ENCODE measurements around the gene PTP4A1. TPM values are rescaled to one million over a fixed set of nuclear protein-coding genes. Genes with fewer than 3 reads are reported as not detected.

The PTP4A1 gene
- total and polyA plus RNA-seq, 7 donors = 21.4 to 173 (median 44.5) TPM

DNA sequence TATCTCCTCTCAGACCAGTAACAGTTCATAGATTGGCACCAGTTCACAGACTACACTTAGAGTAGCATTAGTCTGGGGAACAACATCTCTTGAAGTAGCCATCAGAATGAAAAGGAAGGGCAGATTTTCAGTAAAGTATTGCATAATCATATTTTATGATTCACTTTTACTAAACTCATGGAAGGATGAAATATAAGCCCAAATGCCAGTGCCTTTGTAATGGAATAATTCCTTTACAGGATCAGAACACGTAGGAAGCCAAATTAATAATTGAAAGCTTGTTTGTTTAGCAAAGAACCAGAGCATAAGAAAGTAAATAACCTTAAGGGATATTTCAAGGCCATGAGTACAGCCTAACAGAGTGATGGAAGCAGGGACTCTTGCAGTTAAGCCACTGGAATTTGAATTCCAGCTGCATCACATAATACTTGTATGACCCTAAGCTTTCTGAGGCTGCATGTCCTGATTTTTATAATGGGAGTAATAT, 11.4 kb upstream of the PTP4A1 start:
- Histone ChIP-seq H3K36me3 (no peaks in the 10 kb centered on the region), H3K9me3 (no peaks in the 10 kb centered on the region), H3K4me1 (peaks cover 0 to 9% (median 0%) of the 10 kb centered on the region in 4 donors), H3K27me3 (no peaks in the 10 kb centered on the region), H3K4me3 (no peak overlapping the region), H3K27ac (no peak overlapping the region)
- no peak for DNase-seq
- WGBS, 2 donors = 16 to 63% methylated on average over 1 of the region's 1 CpG
- TF ChIP-seq POLR2AphosphoS5 (IDR thresholded peaks at IDR 0.05) (no peak), POLR2A (IDR thresholded peaks at IDR 0.05) (no peak), EP300 (IDR thresholded peaks at IDR 0.05) (no peak)
- TF ChIP-seq, protein P1, sequence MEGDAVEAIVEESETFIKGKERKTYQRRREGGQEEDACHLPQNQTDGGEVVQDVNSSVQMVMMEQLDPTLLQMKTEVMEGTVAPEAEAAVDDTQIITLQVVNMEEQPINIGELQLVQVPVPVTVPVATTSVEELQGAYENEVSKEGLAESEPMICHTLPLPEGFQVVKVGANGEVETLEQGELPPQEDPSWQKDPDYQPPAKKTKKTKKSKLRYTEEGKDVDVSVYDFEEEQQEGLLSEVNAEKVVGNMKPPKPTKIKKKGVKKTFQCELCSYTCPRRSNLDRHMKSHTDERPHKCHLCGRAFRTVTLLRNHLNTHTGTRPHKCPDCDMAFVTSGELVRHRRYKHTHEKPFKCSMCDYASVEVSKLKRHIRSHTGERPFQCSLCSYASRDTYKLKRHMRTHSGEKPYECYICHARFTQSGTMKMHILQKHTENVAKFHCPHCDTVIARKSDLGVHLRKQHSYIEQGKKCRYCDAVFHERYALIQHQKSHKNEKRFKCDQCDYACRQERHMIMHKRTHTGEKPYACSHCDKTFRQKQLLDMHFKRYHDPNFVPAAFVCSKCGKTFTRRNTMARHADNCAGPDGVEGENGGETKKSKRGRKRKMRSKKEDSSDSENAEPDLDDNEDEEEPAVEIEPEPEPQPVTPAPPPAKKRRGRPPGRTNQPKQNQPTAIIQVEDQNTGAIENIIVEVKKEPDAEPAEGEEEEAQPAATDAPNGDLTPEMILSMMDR (IDR thresholded peaks at IDR 0.05) = no peak
- intact Hi-C loops (cut with DNase I) = no loop called here

DNA sequence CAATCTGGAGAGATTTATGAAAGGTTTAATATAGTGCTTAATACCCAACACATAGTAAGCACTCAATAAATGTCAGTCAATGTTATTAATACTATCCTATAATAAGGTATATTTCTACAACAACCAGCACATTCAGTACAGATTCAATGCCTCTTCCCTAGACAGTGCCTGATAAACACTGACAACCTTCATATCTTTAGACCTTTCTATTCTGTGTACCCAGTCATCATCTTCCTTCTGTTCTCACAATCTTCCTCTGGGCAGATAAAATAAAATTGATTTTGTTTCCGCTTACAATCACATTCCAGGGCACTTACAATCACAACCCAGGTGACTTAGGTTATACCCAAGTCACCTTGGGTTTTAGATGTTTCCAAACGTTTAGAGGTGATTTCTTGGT, 11.0 kb upstream of the PTP4A1 start:
- 59 to 80% methylated on average over 2 of the region's 2 CpGs for WGBS, 2 donors
- Histone ChIP-seq H3K27me3 (no peaks in the 10 kb centered on the region), H3K9me3 (no peaks in the 10 kb centered on the region), H3K36me3 (no peaks in the 10 kb centered on the region), H3K4me1 (peaks cover 0 to 9% (median 0%) of the 10 kb centered on the region in 4 donors), H3K27ac (no peak overlapping the region), H3K4me3 (no peak overlapping the region)
- intact Hi-C loops (cut with DNase I) = no loop called here
- TF ChIP-seq POLR2A (IDR thresholded peaks at IDR 0.05) (no peak), EP300 (IDR thresholded peaks at IDR 0.05) (no peak), POLR2AphosphoS5 (IDR thresholded peaks at IDR 0.05) (no peak)
- TF ChIP-seq, protein P1 (IDR thresholded peaks at IDR 0.05) = no peak
- DNase-seq = no peak

DNA sequence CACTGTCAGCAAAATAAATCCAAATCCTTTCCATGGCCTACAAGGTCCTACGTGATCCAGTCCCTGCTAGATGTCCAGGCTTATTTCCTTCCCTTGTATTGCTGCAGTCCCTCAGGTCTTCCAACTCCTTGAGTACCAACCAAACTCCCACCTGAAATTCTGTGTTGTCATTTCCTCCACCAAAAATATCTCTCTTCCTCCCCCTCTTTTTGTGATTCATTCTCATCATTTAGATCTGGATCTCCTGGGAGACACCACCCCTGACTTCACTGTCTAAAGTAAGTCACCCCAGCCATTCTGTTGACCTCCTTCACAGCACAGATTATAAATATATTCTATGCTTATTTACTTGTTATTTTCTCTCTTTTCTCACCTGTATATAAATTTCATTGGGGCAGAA, 9.0 kb upstream of the PTP4A1 start:
- no peaks in the 10 kb centered on the region for H3K9me3 ChIP-seq
- no peaks in the 10 kb centered on the region for H3K36me3 ChIP-seq
- DNase-seq = no peak
- intact Hi-C loops (cut with DNase I) = no loop called here
- H3K27ac ChIP-seq = no peak overlapping the region
- peaks cover 0 to 9% (median 0%) of the 10 kb centered on the region in 4 donors for H3K4me1 ChIP-seq
- TF ChIP-seq POLR2A (IDR thresholded peaks at IDR 0.05) (no peak), POLR2AphosphoS5 (IDR thresholded peaks at IDR 0.05) (no peak), EP300 (IDR thresholded peaks at IDR 0.05) (no peak)
- TF ChIP-seq, protein P1 (IDR thresholded peaks at IDR 0.05) = no peak
- WGBS, 2 donors = 97% methylated on average over 1 of the region's 1 CpG
- H3K4me3 ChIP-seq = no peak overlapping the region
- H3K27me3 ChIP-seq = no peaks in the 10 kb centered on the region

DNA sequence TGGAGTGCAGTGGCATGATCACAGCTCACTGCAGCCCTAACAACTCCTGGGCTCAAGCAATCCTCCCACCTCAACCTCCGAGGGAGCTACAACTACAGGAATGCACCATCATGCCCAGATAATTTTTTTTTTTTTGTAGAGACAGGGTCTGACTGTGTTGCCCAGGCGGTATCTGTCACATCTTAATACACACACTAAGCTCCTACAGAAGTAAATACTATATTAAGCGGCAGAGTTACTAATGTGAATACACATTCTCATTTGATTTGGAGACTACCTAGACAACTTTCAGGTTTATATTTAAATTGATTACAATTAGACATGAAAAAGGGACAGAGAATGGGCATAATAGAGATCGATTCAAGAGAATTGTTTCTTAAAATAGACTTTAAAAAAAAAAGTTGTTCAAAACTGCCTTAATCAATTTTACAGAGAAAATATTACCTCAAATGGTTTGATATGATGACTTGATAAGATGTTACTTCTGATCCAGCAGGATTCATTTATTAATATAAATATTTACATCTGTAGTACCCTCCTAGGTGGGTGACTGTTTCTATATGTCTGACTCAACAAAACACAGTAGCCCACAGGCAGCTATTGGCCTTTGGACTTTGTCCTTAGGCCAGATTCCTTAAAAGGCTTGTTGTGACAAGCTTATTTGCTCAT, 7.1 kb upstream of the PTP4A1 start:
- H3K4me1 ChIP-seq = peaks cover 0 to 9% (median 0%) of the 10 kb centered on the region in 4 donors
- no peaks in the 10 kb centered on the region for H3K36me3 ChIP-seq
- WGBS, 2 donors = 80 to 90% methylated on average over 4 of the region's 4 CpGs
- TF ChIP-seq, protein P1 (IDR thresholded peaks at IDR 0.05) = no peak
- no peak for TF ChIP-seq POLR2A (IDR thresholded peaks at IDR 0.05)
- peak overlapping the region in 1 of 4 donors; percentile 9 for H3K27ac ChIP-seq
- intact Hi-C loops (cut with DNase I) = no loop called here
- no peak for DNase-seq
- no peaks in the 10 kb centered on the region for H3K9me3 ChIP-seq
- no peaks in the 10 kb centered on the region for H3K27me3 ChIP-seq
- no peak overlapping the region for H3K4me3 ChIP-seq
